Measurements from ENCODE around the gene GTF3C5.

- TF ChIP-seq CTCF (IDR thresholded peaks at IDR 0.05) (no peak), POLR2A (IDR thresholded peaks at IDR 0.05) (no peak)
Measured at GRCh38 chr9:133004999-133005760, 25.6 kb upstream of the GTF3C5 start.
